ENCODE results near the gene DNAL1.

- TF ChIP-seq CTCF (conservative IDR thresholded peaks at IDR 0.05; ENCODE audit: low read length) = peak; percentile 22; the same call in 1 of the 2 replicates
- no peak for TF ChIP-seq EZH2phosphoT487 (IDR thresholded peaks at IDR 0.05; ENCODE audit: borderline replicate concordance)
Measured at GRCh38 chr14:73746520-73747378, 102.0 kb downstream of the DNAL1 start.
